Endothelial cell of umbilical vein (primary cell): ENCODE data around the gene FAM193B. TPM values are rescaled to one million over a fixed set of nuclear protein-coding genes. Genes with fewer than 3 reads are reported as not detected.

Experiments
- BruUV-seq: library from RNA; stranded (reverse); fragments of 400-500 nt; replicated peaks from 2 replicates; lab custom pipeline; 2021; lab: Mats Ljungman, UMichigan
- CTCF ChIA-PET: fragments of 300-600, 350-600 bp; sonication (Branson Sonifier 250); formaldehyde crosslinking; loops from one replicate; lab custom pipeline; 2021; ENCODE audit warnings: antibody characterized with exemption, inconsistent platforms; lab: Charles Lee
- POLR2A ChIA-PET: fragments of 300-600, 350-600 bp; sonication (Branson Sonifier 250); formaldehyde crosslinking; loops from one replicate; lab custom pipeline; 2021; ENCODE audit warnings: antibody characterized with exemption, inconsistent platforms; lab: Charles Lee
- DNase-seq: peaks from one replicate; pipeline ENCODE4 v3.0.0-alpha.2; 2011; ENCODE audit warnings: low read depth, low spot score
- FAIRE-seq: peaks from 2 replicates; lab custom pipeline; 2011; peaks lifted over from hg19 to GRCh38; lab: Jason Lieb, UNC
- H2AFZ ChIP-seq: 2 replicates; pipeline ENCODE4 v1.6.0; 2012; ENCODE audit warnings: low read depth, low read length, control low read depth, inconsistent platforms
- H3K27ac ChIP-seq: 2 replicates; pipeline ENCODE4 v1.5.1; 2011; ENCODE audit warnings: low read depth, mild to moderate bottlenecking, control low read depth, low read length, moderate library complexity; ENCODE audit not compliant: insufficient read depth
- H3K27me3 ChIP-seq, 2 experiments: 2 replicates each; pipeline versions ENCODE4 v1.6.0 to v1.6.1; 2011; ENCODE audit warnings: low read length in 2 of 2, mixed read lengths in 1 of 2; ENCODE audit not compliant: control insufficient read depth in 2 of 2, insufficient read depth in 2 of 2
- H3K36me3 ChIP-seq, 2 experiments: 2 replicates in 1 of 2; 3 replicates in 1 of 2; pipeline ENCODE4 v1.5.1; 2011; ENCODE audit warnings: low read length in 2 of 2, mild to moderate bottlenecking in 1 of 2, moderate library complexity in 1 of 2; ENCODE audit not compliant: control insufficient read depth in 2 of 2, insufficient read depth in 2 of 2; ENCODE audit errors: extremely low read depth in 1 of 2
- H3K4me1 ChIP-seq: 3 replicates; pipeline ENCODE4 v1.5.1; 2011; ENCODE audit warnings: mild to moderate bottlenecking, low read length; ENCODE audit not compliant: control insufficient read depth, insufficient read depth; ENCODE audit errors: extremely low read depth
- H3K4me2 ChIP-seq: 2 replicates; pipeline ENCODE4 v1.6.1; 2011; ENCODE audit warnings: low read length, control low read depth, mixed read lengths; ENCODE audit not compliant: insufficient read depth
- H3K4me3 ChIP-seq, 3 experiments: fragments of 200-600 bp in 1 of 3; sonication (generic), shearing (Covaris generic) in 1 of 3; replicated peaks in 1 of 3; 2 replicates each; pipeline ENCODE4 v1.5.1; 2011 to 2016; ENCODE audit warnings: control low read depth in 3 of 3, low read length in 3 of 3, mild to moderate bottlenecking in 2 of 3, inconsistent platforms in 1 of 3, low read depth in 1 of 3, moderate library complexity in 1 of 3; ENCODE audit not compliant: insufficient read depth in 1 of 3
- H3K79me2 ChIP-seq: 2 replicates; pipeline ENCODE4 v1.6.0; 2012; ENCODE audit warnings: low read length, inconsistent platforms; ENCODE audit not compliant: control insufficient read depth, insufficient read depth
- H3K9ac ChIP-seq: replicated peaks from 2 replicates; pipeline ENCODE3; 2011; ENCODE audit warnings: low read length, control low read depth; ENCODE audit not compliant: insufficient read depth; ENCODE audit errors: extremely low read depth
- H3K9me1 ChIP-seq: replicated peaks from 3 replicates; pipeline ENCODE4 v1.6.0; 2011; ENCODE audit warnings: mild to moderate bottlenecking, low read length; ENCODE audit not compliant: control insufficient read depth, insufficient read depth; ENCODE audit errors: extremely low read depth
- H3K9me3 ChIP-seq: replicated peaks from 2 replicates; pipeline ENCODE4 v1.5.1; 2012; ENCODE audit warnings: low read length, inconsistent platforms; ENCODE audit not compliant: control insufficient read depth, insufficient read depth
- H4K20me1 ChIP-seq: replicated peaks from 2 replicates; pipeline ENCODE3; 2011; ENCODE audit warnings: mild to moderate bottlenecking, low read length; ENCODE audit not compliant: control insufficient read depth, insufficient read depth; ENCODE audit errors: extremely low read depth
- CTCF ChIP-seq, 2 donors: IDR thresholded peaks; 1 replicate in 1 of 2; 2 replicates in 1 of 2; pipeline ENCODE4 v1.5.1; 2011; ENCODE audit warnings: low read length in 2 of 2, mild to moderate bottlenecking in 2 of 2, moderate library complexity in 2 of 2, control low read depth in 1 of 2, inconsistent platforms in 1 of 2, low read depth in 1 of 2; ENCODE audit not compliant: insufficient read depth in 1 of 2; ENCODE audit errors: extremely low read depth in 1 of 2
- EZH2 ChIP-seq: IDR thresholded peaks from 2 replicates; pipeline ENCODE4 v1.6.1; 2012; ENCODE audit warnings: borderline replicate concordance, low read depth, mild to moderate bottlenecking, moderate library complexity, low read length, inconsistent platforms; ENCODE audit not compliant: severe bottlenecking
- GATA2 ChIP-seq: IDR thresholded peaks from 2 replicates; pipeline ENCODE4 v1.7.0; 2011; ENCODE audit warnings: low read depth, mild to moderate bottlenecking, moderate library complexity, mixed read lengths, low read length; ENCODE audit not compliant: insufficient read length, insufficient read depth
- JUN ChIP-seq: IDR thresholded peaks from 2 replicates; pipeline ENCODE4 v1.6.1; 2011; ENCODE audit warnings: borderline replicate concordance, low read depth; ENCODE audit not compliant: insufficient read length, insufficient read depth
- MAX ChIP-seq: IDR thresholded peaks from 2 replicates; pipeline ENCODE4 v1.6.1; 2011; ENCODE audit not compliant: insufficient read depth, insufficient read length
- POLR2A ChIP-seq: IDR thresholded peaks from 2 replicates; pipeline ENCODE4 v1.6.1; 2012; ENCODE audit warnings: low read depth, mild to moderate bottlenecking, control low read depth, low read length
- dilution Hi-C: fragments of 300-500 bp; cut with MboI; formaldehyde crosslinking; loops from one replicate; pipeline ENCODE4 v1.15.0; 2019; ENCODE audit warnings: low sequenced_read_pairs; ENCODE audit not compliant: extremely low pct_ligation_motif_present
- intact Hi-C: fragments of 100-400 bp; cut with micrococcal nuclease; formaldehyde crosslinking; loops from one replicate; pipeline ENCODE4 v1.10.0; 2022
- polyA plus RNA-seq, 4 experiments: library from polyadenylated mRNA; depleted of rRNA in 3 of 4; stranded (reverse) in 3 of 4; unstranded in 1 of 4; fragments of >200 nt; gene quantifications; 2 replicates each; pipeline versions ENCODE4 v1.2.1 to v1.2.3, GENCODE V29; 2011 to 2012; ENCODE audit warnings: missing spikeins in 1 of 4
- total RNA-seq: library from RNA; stranded (reverse); gene quantifications from 2 replicates; pipeline ENCODE4 v1.2.3, GENCODE V29; 2021

Gene FAM193B
- total and polyA plus RNA-seq, 2 donors (not counting 3 experiments of a cell fraction or from before 2014, with no cell fraction given): 57.9 to 75.7 TPM

GRCh38 chr5:177590406-177590805, 36.0 kb upstream of the FAM193B start:
- H3K9me3 ChIP-seq: no peaks in the 10 kb centered on the region
- no peak overlapping the region for H3K9ac ChIP-seq
- ChIA-PET CTCF (no interaction called here), POLR2A (no interaction called here)
- H4K20me1 ChIP-seq: no peaks in the 10 kb centered on the region
- H3K4me3 ChIP-seq: no peak overlapping the region
- H3K4me2 ChIP-seq: no peak overlapping the region
- H3K27ac ChIP-seq: no peak overlapping the region
- H3K4me1 ChIP-seq: peaks cover 9% of the 10 kb centered on the region
- TF ChIP-seq GATA2 (no peak), POLR2A (no peak)
- H3K36me3 ChIP-seq: peaks cover 12 to 20% of the 10 kb centered on the region in 2 experiments
- peaks cover 23% of the 10 kb centered on the region for H3K79me2 ChIP-seq
- H2AFZ ChIP-seq: no peak overlapping the region
- FAIRE-seq (no peak), DNase-seq (no peak)
- no TSS peak for BruUV-seq
- no peaks in the 10 kb centered on the region for H3K9me1 ChIP-seq
- peaks cover 16 to 33% of the 10 kb centered on the region in 2 experiments for H3K27me3 ChIP-seq
- dilution Hi-C loops: no loop called here
- intact Hi-C loops: loop anchor here (5.0 to 10.0 kb wide), 2 partner anchors 38 to 1206 kb away; partner anchors contain the start of genes FAM193B, HIGD2A and NOP16

GRCh38 chr5:177588413-177588909, 34.1 kb upstream of the FAM193B start:
- POLR2A ChIA-PET: no interaction called here
- Histone ChIP-seq H3K27ac (no peak overlapping the region), H3K9me3 (no peaks in the 10 kb centered on the region), H4K20me1 (no peaks in the 10 kb centered on the region), H3K9me1 (no peaks in the 10 kb centered on the region), H3K27me3 (peaks cover 22 to 42% of the 10 kb centered on the region in 2 experiments), H3K4me3 (no peak overlapping the region), H3K36me3 (peaks cover 0 to 2% of the 10 kb centered on the region in 2 experiments), H2AFZ (no peak overlapping the region), H3K9ac (no peak overlapping the region), H3K79me2 (peaks cover 14% of the 10 kb centered on the region), H3K4me1 (peaks cover 8% of the 10 kb centered on the region), H3K4me2 (no peak overlapping the region)
- FAIRE-seq: no peak
- BruUV-seq: no TSS peak
- DNase-seq: no peak
- TF ChIP-seq POLR2A (no peak), MAX (no peak), CTCF (IDR thresholded peaks at IDR 0.05; ENCODE audit: extremely low read depth in 1 of 2, insufficient read depth in 1 of 2, low read depth in 1 of 2, low read length in 2 of 2) (no peak), EZH2 (peak; percentile 52), JUN (no peak)
- CTCF ChIA-PET: no interaction called here
- intact Hi-C loops: no loop called here
- dilution Hi-C loops: no loop called here
